Measurements from ENCODE around the gene ABCC9.

Gene ABCC9

GRCh38 chr12:21865846-21866245 lies 75.4 kb downstream of the ABCC9 start:
- DNase-seq = no peak

DNA sequence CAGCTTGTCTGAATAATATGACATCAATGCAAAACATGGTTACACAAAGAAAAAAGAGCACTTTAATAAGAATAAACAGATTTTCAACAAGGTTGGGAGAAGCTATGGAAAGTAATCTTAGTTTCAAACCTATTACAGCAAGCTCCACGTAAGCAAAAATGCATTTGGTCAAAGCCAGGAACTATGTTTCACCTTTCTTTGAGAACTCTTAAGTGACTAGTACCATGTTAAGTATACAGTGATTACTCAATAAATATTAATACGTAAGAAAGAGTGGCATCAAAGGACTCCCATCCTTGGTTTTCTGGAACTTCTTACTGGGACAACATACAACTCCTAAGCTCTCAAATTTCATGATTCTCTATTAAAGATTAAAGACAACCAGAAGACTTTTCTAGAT lies 80.7 kb downstream of the ABCC9 start:
- no peak for DNase-seq

- no peak for DNase-seq
These were observed 81.1 kb downstream of the ABCC9 start for GRCh38 chr12:21860128-21860527.

DNA sequence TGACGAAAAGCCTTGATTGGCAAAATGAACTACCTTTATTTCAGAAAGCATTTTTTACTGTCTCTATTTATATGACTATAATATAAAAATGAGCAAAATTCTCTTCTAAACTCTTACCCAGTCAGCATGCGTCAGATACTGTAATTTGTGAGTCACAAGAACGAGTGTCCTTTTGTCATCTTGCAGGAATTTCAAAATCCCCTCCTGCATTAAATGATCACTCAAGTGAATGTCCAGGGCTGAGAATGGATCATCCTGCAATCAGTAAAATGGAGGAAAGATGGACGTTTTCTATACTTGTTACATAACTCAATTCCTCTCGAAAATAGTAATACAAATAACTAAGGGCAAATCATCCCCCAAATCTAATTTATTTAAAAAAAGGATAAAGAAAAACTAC lies 89.0 kb downstream of the ABCC9 start:
- no peak for DNase-seq

DNA sequence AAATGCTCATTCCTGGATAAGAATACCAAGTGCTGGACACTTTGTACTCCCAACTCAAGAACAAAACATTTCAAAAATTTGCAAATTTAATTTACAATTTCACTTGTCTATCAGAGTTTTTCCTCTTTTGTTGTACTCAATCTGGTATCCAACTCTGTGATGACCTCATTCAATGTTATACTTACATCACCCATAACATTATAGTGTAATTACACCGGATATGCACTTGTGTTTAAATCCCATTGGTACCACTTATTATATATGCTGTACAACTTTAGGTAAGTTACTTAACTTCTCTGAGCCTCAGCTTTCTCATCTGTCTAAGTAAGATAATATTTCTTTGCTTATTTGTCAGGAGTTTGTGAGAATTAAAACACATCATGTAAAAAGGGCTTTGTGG lies 90.1 kb downstream of the ABCC9 start:
- DNase-seq = no peak

DNA sequence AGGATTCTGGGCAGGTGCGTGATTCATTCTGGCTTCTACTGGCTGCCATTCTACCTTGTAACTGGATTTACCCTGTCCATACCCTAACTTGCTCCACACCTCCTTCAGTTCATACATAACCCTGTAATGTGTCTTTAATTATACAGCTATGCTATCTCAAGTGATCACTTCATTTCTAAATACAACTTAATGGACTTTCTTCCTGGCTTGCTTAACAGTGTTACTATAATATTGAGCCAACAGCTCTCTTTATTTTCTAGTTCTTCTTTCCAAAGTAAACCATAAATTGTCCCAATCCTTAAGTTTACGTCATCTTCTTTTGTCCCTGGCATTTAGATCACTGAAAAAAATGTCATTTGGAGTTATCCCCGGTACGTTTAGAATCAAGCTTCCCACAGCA lies 90.8 kb downstream of the ABCC9 start:
- no peak for DNase-seq

GRCh38 chr12:21849878-21850277 lies 91.3 kb downstream of the ABCC9 start:
- DNase-seq = no peak

GRCh38 chr12:21848192-21848591 lies 93.0 kb downstream of the ABCC9 start:
- no peak for DNase-seq

DNA sequence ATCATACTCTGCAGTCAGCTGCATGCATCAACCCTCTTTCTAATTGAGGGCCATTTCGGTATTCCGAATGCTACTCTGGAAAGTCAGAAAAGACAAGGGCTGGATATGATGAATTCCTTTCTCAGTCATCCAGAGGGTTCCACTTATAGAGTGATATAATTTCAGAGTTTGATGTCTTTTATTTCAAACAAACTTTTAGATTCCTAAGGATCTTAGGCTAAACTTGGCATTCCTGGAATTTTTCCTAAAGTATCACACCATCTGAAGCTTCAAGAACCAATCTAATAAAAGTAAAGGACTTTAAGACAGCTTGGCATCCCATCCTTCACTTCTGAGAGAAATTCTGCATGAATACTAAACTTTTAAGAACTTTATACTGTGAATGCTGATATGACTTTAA lies 97.4 kb downstream of the ABCC9 start:
- DNase-seq = no peak

DNA sequence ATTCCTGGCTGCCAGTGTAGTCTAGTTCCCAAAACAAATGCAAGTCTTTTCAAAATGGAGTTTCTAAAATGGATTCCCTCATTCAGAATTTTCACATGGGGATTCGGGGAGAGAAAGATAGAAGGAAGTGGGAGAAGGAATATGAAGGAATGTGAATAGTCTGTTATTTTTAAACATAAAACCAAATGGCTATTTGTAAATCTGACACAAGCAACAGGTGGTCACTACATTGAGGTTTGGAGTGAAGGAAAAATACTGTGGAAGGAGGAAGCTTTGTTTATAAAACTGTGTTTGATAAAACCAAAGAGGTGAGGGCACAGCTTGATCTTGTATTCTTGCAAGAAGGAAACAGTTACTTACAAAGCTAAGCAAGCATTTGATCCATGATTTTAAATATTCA lies 101.5 kb downstream of the ABCC9 start:
- no peak for DNase-seq

GRCh38 chr12:21837847-21838246 lies 103.4 kb downstream of the ABCC9 start:
- no peak for DNase-seq

DNA sequence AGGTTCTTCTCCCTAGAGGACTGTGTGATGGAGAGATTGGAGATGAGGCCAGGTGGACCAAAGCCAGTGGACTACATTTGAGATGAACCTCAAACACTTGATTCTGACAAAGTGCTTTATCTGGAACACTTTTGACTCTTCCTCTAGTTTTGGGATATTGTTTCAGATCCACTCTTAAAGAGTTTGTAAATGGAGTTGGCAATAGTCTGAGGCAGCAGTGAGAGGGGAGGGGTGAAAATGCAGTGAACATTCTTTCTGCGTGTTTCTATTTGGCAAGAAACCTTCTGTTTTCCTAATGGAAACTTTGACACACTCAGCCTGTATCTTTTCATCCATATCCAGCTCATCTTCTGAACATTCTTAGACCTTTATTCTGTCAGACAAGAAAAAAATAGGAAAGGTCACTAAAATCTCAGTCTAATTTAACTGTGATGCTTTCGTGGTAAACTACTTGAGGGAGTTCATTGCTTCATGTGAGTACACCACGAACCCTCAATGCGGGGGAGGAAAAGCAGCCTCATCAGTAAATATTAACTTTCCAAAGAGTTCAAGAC lies 109.4 kb downstream of the ABCC9 start:
- no peak for DNase-seq

GRCh38 chr12:21828779-21829178 lies 112.4 kb downstream of the ABCC9 start:
- no peak for DNase-seq

- DNase-seq = no peak
These were observed 113.0 kb downstream of the ABCC9 start for GRCh38 chr12:21828136-21828775.

DNA sequence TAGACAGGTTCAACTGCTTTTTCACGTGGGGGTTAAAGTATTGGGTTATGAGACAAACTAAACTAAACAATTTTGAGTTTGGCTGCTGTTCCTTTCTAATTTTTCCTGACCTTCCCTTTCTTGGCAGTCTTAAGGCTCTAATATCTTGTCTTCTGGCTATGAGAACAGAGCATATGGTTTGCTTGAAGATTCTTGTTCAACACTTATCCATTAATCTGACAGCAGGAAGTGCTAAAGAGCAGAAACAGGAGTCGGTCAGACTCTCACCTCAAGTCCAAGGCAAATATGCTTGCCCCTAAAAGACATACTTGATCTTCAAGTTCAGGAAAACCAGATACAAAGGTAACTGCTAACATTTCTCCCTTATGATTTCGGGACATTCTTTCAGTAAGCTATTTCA lies 114.1 kb downstream of the ABCC9 start:
- no peak for DNase-seq

DNA sequence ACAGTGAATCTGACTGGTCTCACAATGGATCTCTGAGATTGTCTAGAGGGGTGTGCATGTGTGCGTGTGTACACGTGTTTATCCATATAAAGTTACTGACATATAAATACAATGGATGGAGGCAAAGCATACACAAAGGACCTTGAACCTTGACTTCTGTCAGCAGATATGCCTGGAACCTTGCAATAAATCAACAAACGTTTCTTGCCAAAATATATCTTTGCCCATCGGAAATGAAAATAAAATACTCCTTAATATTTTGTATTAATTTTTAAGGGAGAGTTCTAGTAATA lies 114.7 kb downstream of the ABCC9 start:
- no peak for DNase-seq

GRCh38 chr12:21825886-21826617 lies 115.2 kb downstream of the ABCC9 start:
- DNase-seq = no peak

GRCh38 chr12:21823581-21823980 lies 117.6 kb downstream of the ABCC9 start:
- no peak for DNase-seq

GRCh38 chr12:21819678-21820077 lies 121.5 kb downstream of the ABCC9 start:
- no peak for DNase-seq

DNA sequence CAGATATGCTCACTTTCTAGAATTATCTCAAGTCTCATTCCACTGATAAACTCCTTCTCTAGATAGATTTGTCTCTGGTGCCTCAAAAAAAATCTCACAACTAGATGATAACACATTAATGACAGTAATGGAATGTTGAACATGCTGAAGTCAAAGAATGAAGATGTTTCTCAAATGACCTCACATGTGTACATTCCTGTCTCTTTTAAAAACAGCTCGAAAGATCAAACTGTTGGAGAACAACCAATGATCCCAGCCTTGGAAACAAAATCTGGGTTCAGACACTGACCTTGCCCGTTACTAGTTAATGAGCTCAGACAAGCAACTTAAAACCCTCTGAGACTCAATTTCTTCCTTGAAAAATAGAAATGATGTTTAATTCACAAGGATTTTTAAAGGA lies 122.0 kb downstream of the ABCC9 start:
- no peak for DNase-seq

GRCh38 chr12:21818627-21819026 lies 122.6 kb downstream of the ABCC9 start:
- no peak for DNase-seq

DNA sequence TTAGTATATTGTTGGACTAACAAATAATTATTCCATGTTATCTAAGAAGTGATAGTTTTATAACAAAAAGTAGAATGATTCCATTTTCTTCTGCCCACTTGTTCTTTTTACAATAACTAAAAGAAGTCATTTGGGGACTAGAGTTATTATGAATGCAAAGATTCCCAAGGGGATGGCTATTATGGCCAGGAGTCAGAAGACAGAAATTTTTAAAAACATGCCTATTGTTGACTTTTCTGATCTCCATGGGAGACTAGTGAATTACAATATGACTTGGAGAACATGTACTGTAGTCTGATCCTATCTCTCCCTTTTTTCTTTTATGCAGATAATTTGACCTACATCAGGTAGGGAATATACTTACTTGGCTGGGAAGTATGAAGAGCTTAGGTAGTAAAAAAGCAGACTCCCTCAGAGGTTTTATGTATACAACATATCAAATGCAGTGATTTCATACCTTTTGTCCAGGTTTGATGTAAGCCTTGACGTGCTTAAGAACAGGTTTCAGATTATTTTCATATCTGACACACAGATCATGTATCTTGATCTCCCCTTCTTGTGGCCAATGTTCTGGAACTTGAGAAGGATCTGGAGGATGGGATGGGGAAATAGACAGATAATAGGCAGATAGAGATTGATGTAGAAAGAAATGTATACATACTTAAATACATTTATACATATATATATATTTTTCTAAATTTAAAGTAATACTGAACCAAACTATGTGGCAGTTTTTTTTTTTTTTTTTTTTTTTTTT lies 125.7 kb downstream of the ABCC9 start:
- no peak for DNase-seq

GRCh38 chr12:21814814-21815213 lies 126.4 kb downstream of the ABCC9 start:
- no peak for DNase-seq

- no peak for DNase-seq
These were observed 126.9 kb downstream of the ABCC9 start for GRCh38 chr12:21814327-21814726.
